ENCODE data around the gene MYRF. TPM values are rescaled to one million over a fixed set of nuclear protein-coding genes. Genes with fewer than 3 reads are reported as not detected.

MYRF gene
- total RNA-seq, 4 donors from 2014 or later = 6.4 to 106 (median 12.7) TPM

DNA sequence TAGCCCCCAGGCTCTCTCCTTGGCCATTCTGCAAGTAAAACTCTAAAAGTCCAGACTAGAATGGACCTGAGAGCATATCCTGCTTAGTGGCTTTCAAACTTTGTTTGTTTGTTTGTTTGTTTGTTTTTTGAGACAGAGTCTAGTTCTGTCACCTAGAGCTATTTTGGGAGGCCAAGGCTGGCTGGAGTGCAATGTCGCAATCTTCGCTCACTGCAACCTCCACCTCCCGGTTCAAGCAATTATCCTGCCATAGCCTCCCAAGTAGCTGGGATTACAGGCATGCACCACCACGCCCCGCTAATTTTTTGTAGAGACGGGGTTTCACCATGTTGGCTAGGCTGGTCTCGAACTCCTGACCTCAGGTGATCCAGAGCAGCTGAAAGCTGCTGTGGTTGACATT, 43.3 kb upstream of the MYRF start:
- no peak for TF ChIP-seq POLR2A (IDR thresholded peaks at IDR 0.05)
- TF ChIP-seq, protein P1, sequence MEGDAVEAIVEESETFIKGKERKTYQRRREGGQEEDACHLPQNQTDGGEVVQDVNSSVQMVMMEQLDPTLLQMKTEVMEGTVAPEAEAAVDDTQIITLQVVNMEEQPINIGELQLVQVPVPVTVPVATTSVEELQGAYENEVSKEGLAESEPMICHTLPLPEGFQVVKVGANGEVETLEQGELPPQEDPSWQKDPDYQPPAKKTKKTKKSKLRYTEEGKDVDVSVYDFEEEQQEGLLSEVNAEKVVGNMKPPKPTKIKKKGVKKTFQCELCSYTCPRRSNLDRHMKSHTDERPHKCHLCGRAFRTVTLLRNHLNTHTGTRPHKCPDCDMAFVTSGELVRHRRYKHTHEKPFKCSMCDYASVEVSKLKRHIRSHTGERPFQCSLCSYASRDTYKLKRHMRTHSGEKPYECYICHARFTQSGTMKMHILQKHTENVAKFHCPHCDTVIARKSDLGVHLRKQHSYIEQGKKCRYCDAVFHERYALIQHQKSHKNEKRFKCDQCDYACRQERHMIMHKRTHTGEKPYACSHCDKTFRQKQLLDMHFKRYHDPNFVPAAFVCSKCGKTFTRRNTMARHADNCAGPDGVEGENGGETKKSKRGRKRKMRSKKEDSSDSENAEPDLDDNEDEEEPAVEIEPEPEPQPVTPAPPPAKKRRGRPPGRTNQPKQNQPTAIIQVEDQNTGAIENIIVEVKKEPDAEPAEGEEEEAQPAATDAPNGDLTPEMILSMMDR (IDR thresholded peaks at IDR 0.05) = no peak
- intact Hi-C loops (cut with DNase I; ENCODE audit: low total_unique reads) = no loop called here

DNA sequence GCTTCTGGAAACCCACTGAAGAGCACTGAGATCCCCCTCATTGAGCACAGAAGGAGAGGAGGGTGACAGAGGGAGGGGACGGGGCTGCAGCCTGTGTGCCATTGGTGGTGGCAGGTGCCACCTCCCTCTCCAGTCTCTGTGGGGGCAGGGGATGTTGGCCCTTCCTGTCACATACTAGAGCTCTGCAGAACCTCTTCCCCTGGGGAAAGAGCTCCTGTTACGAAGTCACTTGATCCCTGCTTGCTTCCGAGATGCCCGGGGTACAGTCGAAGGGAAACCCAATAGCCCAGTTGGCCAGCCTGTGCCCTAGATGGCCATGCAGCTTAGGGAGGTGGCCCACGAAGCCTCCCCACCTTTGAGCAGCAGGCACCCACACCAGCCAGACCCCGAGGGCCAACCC, 42.9 kb upstream of the MYRF start:
- Histone ChIP-seq H3K4me1 (no peaks in the 10 kb centered on the region), H3K36me3 (no peaks in the 10 kb centered on the region), H3K27me3 (no peaks in the 10 kb centered on the region), H3K9me3 (no peaks in the 10 kb centered on the region), H3K4me3 (no peak overlapping the region), H3K27ac (no peak overlapping the region)
- DNase-seq = no peak
- TF ChIP-seq, protein P1 (IDR thresholded peaks at IDR 0.05) = no peak
- TF ChIP-seq POLR2A (IDR thresholded peaks at IDR 0.05) = no peak
- intact Hi-C loops (cut with DNase I; ENCODE audit: low total_unique reads) = no loop called here

More for the DNA sequence above, 43.3 kb upstream of the MYRF start:
- no peak overlapping the region for H3K27ac ChIP-seq
- no peak for DNase-seq
- no peaks in the 10 kb centered on the region for H3K27me3 ChIP-seq
- no peaks in the 10 kb centered on the region for H3K36me3 ChIP-seq
- H3K4me1 ChIP-seq = no peaks in the 10 kb centered on the region
- H3K4me3 ChIP-seq = no peak overlapping the region
- H3K9me3 ChIP-seq = no peaks in the 10 kb centered on the region

DNA sequence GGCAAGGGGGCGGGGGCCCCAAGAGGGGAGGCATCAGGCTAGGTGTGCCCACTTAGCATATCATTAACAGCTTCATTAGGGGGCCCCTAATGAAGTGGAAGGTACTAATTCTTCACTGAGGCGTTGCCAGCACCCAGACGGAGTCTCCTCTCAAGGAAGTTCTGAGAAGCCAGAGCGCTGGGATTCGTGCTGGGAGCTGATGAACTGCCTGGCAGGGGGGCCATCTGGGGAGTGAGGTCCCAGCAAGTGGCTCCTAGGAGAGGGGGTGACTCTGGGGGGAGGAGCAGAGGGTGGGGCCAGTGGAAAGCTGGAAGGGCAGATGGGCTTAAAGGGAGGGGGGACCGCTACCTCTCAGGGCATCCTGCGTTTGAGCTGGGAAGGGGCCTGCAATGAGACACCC, 42.4 kb upstream of the MYRF start:
- intact Hi-C loops (cut with DNase I; ENCODE audit: low total_unique reads) = no loop called here
- Histone ChIP-seq H3K9me3 (no peaks in the 10 kb centered on the region), H3K27me3 (no peaks in the 10 kb centered on the region), H3K4me3 (no peak overlapping the region), H3K4me1 (no peaks in the 10 kb centered on the region), H3K36me3 (no peaks in the 10 kb centered on the region), H3K27ac (no peak overlapping the region)
- no peak for DNase-seq
- TF ChIP-seq, protein P1 (IDR thresholded peaks at IDR 0.05) = no peak
- TF ChIP-seq POLR2A (IDR thresholded peaks at IDR 0.05) = no peak

DNA sequence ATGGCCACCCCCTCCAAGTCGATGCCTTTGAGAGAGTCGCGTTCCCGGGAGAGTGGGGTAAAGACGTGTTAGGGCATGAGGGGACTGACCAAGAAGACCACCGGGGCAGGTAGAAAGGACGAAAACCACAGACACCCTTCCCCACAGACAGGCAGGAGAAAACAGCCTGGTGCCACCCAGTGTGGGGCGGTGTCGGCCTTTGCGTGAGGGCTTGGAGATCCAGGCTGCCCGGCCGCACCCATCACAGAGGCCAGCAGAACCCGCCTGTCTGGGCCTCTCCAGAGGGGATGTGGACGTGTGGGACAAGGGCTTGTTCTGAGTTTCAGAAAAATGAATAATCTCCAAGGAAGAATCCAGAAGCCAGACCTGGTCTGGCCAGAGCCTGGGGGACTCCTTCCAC, 41.4 kb upstream of the MYRF start:
- DNase-seq = no peak
- Histone ChIP-seq H3K4me3 (no peak overlapping the region), H3K27ac (no peak overlapping the region), H3K27me3 (no peaks in the 10 kb centered on the region), H3K4me1 (no peaks in the 10 kb centered on the region), H3K36me3 (no peaks in the 10 kb centered on the region), H3K9me3 (no peaks in the 10 kb centered on the region)
- TF ChIP-seq, protein P1 (IDR thresholded peaks at IDR 0.05) = no peak
- TF ChIP-seq POLR2A (IDR thresholded peaks at IDR 0.05) = no peak
- intact Hi-C loops (cut with DNase I; ENCODE audit: low total_unique reads) = no loop called here

DNA sequence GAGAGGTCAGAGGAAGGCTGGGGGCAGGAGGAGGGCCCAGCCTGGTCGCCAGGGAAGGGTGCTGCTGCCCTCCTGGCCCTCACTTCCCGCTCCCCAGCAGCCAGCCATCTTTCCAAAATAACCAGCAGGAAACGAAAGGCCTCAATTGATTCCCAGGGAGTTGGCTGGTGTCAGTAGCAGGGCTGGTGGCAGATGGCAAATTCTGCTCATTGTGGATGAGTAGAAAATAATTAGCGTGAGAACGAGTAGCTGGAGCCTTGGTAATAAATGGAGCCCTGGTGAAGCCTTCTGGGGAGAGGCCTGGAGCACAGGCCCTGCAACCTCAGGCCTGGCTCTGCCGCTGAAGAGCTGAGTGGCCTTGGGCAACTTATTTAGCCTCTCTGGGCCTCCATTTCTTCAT, 40.9 kb upstream of the MYRF start:
- H3K4me1 ChIP-seq = no peaks in the 10 kb centered on the region
- H3K36me3 ChIP-seq = no peaks in the 10 kb centered on the region
- H3K27me3 ChIP-seq = no peaks in the 10 kb centered on the region
- no peak overlapping the region for H3K27ac ChIP-seq
- intact Hi-C loops (cut with DNase I; ENCODE audit: low total_unique reads) = no loop called here
- TF ChIP-seq, protein P1 (IDR thresholded peaks at IDR 0.05) = no peak
- no peak for TF ChIP-seq POLR2A (IDR thresholded peaks at IDR 0.05)
- H3K9me3 ChIP-seq = no peaks in the 10 kb centered on the region
- H3K4me3 ChIP-seq = no peak overlapping the region
- DNase-seq = no peak
